Upper lobe of right lung (tissue), 1 donor: Measurements from ENCODE around the gene CKAP5. TPM values are rescaled to one million over a fixed set of nuclear protein-coding genes. Genes with fewer than 3 reads are reported as not detected.

Source experiments
- ATAC-seq: fragments of 200-7000 bp; cut with Tn5 transposase; one replicate; pipeline ENCODE4 v1.9.1; 2020; ENCODE audit warnings: mild to moderate bottlenecking, moderate library complexity
- DNase-seq: peaks from one replicate; pipeline ENCODE4 v3.0.0-alpha.2; 2020
- H3K27ac ChIP-seq: fragments of 200-600 bp; one replicate; pipeline ENCODE4 v1.8.0; 2022
- H3K27me3 ChIP-seq: fragments of 200-600 bp; one replicate; pipeline ENCODE4 v1.8.0; 2022; ENCODE audit warnings: mild to moderate bottlenecking
- H3K36me3 ChIP-seq: fragments of 200-600 bp; one replicate; pipeline ENCODE4 v1.8.0; 2022
- H3K4me1 ChIP-seq: fragments of 200-600 bp; one replicate; pipeline ENCODE4 v1.8.0; 2022
- H3K4me3 ChIP-seq: fragments of 200-600 bp; one replicate; pipeline ENCODE4 v1.8.0; 2022; ENCODE audit warnings: mild to moderate bottlenecking
- H3K9me3 ChIP-seq: fragments of 200-600 bp; one replicate; pipeline ENCODE4 v1.8.0; 2022
- intact Hi-C: fragments of 100-400 bp; cut with DNase I; formaldehyde crosslinking; loops from one replicate; pipeline ENCODE4 v1.11.0; 2022
- total RNA-seq: library from RNA; stranded (reverse); fragmentation: NEBNext Ultra II Directional; extraction: Animal tissue kit (Norgen Biotek cat#: 25700); gene quantifications from one replicate; pipeline ENCODE4 v1.2.1, GENCODE V29; 2021
- TF ChIP-seq, protein P1 (sequence below): fragments of 200-600 bp; IDR thresholded peaks from one replicate; pipeline ENCODE4 v1.8.0; 2022; ENCODE audit warnings: antibody characterized with exemption
- donor health status: DM: no; HTN: yes; CAD: no; lungs with severe emphysema.

CKAP5 gene
- total RNA-seq, 1 donor from 2014 or later, result 56.3 TPM

DNA sequence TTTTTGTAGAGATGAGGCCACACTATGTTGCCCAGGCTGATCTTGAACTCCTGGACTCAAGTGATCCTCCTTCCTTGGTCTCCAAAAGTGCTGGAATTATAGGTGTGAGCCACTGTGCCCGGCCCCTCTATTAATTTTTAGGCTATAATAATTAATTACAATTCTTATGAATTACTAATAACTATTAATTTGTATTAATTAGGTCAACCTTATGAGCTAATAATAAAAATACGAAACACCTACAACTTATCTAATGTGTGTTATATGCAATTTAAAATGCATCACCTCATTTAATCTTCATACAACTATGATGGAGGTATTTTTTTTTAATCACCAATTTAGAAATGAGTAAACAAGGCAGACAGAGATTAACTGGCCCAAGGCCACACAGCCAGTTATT, 46.0 kb upstream of the CKAP5 start:
- H3K4me3 ChIP-seq, result no peak overlapping the region
- intact Hi-C loops, result no loop called here
- ATAC-seq, result no peak

DNA sequence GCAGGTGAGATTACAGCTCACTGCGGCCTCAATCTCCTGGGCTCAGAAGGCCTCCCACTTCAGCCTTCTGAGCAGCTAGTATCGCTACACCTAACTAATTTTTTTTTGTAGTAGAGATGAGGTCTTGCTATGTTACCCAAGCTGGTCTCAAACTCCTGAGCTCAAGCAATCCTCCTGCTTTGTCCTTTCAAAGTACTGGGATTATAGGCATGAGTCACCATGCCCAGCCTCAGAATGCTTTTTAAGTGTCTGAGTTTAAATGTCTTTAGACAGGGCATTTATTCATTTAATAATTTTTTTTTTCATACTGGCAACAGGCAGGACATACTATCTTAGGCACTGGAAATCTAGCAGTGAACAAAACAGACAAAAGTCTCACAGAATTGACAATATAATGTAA, 44.6 kb upstream of the CKAP5 start:
- TF ChIP-seq, protein P1, sequence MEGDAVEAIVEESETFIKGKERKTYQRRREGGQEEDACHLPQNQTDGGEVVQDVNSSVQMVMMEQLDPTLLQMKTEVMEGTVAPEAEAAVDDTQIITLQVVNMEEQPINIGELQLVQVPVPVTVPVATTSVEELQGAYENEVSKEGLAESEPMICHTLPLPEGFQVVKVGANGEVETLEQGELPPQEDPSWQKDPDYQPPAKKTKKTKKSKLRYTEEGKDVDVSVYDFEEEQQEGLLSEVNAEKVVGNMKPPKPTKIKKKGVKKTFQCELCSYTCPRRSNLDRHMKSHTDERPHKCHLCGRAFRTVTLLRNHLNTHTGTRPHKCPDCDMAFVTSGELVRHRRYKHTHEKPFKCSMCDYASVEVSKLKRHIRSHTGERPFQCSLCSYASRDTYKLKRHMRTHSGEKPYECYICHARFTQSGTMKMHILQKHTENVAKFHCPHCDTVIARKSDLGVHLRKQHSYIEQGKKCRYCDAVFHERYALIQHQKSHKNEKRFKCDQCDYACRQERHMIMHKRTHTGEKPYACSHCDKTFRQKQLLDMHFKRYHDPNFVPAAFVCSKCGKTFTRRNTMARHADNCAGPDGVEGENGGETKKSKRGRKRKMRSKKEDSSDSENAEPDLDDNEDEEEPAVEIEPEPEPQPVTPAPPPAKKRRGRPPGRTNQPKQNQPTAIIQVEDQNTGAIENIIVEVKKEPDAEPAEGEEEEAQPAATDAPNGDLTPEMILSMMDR, result no peak
- no peaks in the 10 kb centered on the region for H3K4me1 ChIP-seq
- H3K4me3 ChIP-seq, result no peak overlapping the region
- H3K27me3 ChIP-seq, result no peaks in the 10 kb centered on the region
- H3K36me3 ChIP-seq, result no peaks in the 10 kb centered on the region
- DNase-seq (no peak), ATAC-seq (no peak)
- H3K9me3 ChIP-seq, result no peaks in the 10 kb centered on the region
- no peak overlapping the region for H3K27ac ChIP-seq
- intact Hi-C loops, result no loop called here

More for the DNA sequence above, 46.0 kb upstream of the CKAP5 start:
- Histone ChIP-seq H3K9me3 (no peaks in the 10 kb centered on the region), H3K4me1 (no peaks in the 10 kb centered on the region), H3K36me3 (no peaks in the 10 kb centered on the region), H3K27me3 (no peaks in the 10 kb centered on the region), H3K27ac (no peak overlapping the region)
- TF ChIP-seq, protein P1, result no peak
- DNase-seq, result no peak

DNA sequence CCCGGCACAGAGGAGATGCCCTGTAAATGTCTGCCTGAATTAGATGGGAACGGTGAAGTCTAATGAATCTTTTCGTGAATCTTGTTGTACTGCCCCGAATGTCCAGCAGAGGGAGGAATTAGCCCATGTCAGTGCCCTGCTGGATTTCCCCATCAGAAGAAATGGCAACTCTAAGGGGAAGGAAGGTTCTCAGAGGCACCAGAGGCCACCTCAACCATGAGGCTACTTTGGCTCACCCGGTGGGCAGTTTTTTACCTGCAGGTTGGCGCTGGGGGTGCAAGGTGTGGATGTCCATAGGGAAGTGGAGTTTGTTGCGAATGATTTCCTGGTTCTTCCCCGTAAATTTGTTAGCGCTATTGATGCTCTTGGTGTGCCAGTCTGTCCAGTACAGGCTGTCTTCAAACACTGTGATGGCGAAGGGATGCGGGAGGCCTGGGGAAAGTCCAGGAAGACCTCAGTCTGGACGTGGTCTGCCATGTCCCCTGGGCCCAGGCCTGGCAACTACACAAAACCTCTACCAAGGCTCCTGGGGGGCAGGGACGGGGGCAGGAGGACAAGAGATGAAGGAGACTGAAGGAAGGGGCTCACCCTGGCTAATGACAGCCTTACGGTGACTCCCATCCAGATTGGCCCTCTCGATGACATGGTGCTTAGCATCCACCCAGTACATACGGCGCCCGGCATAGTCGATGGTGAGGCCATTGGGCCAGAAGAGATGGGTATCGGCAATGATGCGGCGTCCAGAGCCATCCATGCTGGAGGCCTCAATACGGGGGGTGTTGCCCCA, 43.8 kb upstream of the CKAP5 start:
- H3K4me1 ChIP-seq, result no peaks in the 10 kb centered on the region
- TF ChIP-seq, protein P1, result peak; percentile 89
- DNase-seq (no peak), ATAC-seq (peak; percentile 95)
- no peak overlapping the region for H3K4me3 ChIP-seq
- no peaks in the 10 kb centered on the region for H3K27me3 ChIP-seq
- H3K9me3 ChIP-seq, result no peaks in the 10 kb centered on the region
- intact Hi-C loops, result loop anchor here (5.0 kb wide), 1 partner anchor 262 kb away; no protein-coding TSS in a partner anchor
- no peaks in the 10 kb centered on the region for H3K36me3 ChIP-seq
- H3K27ac ChIP-seq, result no peak overlapping the region

DNA sequence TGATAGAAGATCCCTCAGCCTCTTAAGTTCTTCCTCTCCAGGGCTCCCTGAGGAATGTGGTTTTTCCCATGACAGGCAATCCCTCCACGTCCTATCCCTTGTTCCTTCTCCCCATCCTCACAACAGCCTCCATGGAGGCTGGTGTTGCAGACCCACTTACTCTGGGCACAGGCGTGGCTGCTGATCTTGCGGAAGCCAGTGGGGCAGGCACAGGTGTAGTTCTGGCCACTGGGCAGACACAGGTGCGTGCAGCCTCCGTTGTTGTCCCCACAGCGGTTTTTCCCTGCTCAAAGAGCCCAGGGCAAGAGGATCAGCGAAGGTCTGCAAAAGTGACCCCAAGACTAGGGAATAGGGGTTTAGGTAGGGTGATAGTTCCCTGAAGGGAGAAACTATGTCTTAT, 43.2 kb upstream of the CKAP5 start:
- Histone ChIP-seq H3K4me1 (no peaks in the 10 kb centered on the region), H3K27me3 (no peaks in the 10 kb centered on the region), H3K36me3 (no peaks in the 10 kb centered on the region), H3K4me3 (no peak overlapping the region), H3K9me3 (no peaks in the 10 kb centered on the region), H3K27ac (no peak overlapping the region)
- TF ChIP-seq, protein P1, result no peak
- DNase-seq (no peak), ATAC-seq (no peak)
- intact Hi-C loops, result loop anchor here (5.0 kb wide), 1 partner anchor 263 kb away; no protein-coding TSS in a partner anchor

DNA sequence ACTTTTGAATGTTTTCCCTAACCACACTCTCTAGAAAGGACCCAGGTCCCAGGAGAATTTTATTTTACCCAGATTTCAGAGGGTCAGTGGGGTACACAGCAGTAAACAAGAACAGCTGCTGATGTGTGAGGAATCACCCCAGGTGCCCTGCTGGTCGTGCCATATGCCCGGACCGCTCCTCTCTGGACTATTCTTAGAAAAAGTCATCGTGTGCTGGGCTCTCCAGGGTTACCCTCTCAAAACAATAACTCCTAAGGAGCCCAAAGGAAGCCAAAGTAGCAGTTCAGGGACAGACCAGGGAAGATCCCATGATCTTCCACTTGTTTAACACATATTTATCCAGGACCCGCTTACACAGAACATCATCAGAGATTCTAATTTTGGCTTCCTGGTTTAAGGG, 42.6 kb upstream of the CKAP5 start:
- Histone ChIP-seq H3K4me3 (no peak overlapping the region), H3K27me3 (no peaks in the 10 kb centered on the region), H3K9me3 (no peaks in the 10 kb centered on the region), H3K36me3 (peaks cover under 1% of the 10 kb centered on the region), H3K4me1 (no peaks in the 10 kb centered on the region), H3K27ac (no peak overlapping the region)
- TF ChIP-seq, protein P1, result no peak
- DNase-seq, result no peak
- intact Hi-C loops, result loop anchor here (5.0 kb wide), 1 partner anchor 264 kb away; no protein-coding TSS in a partner anchor
- ATAC-seq, result no peak
